K562 (cell line): ENCODE results near the gene CTDNEP1. TPM values are rescaled to one million over a fixed set of nuclear protein-coding genes. Genes with fewer than 3 reads are reported as not detected.

ENCODE experiments used
- ATF7 ChIP-seq: fragments of 450-650 bp; IDR thresholded peaks from 2 replicates; pipeline ENCODE4 v1.7.1; 2014; ENCODE audit warnings: mild to moderate bottlenecking, moderate library complexity
- DACH1 ChIP-seq: fragments of 450-650 bp; IDR thresholded peaks from 2 replicates; pipeline ENCODE4 v1.6.1; 2018; ENCODE audit not compliant: partially characterized antibody
- DIDO1 ChIP-seq: fragments of 450-650 bp; IDR thresholded peaks from 2 replicates; pipeline ENCODE4 v1.6.1; 2016; ENCODE audit warnings: low read depth, missing biosample characterization, missing genetic modification characterization
- ELF2 ChIP-seq: fragments of 250-450 bp; sonication (Bioruptor Pico); IDR thresholded peaks from 2 replicates; pipeline ENCODE4 v1.5.0; 2021; ENCODE audit warnings: mild to moderate bottlenecking
- EP300 ChIP-seq: IDR thresholded peaks from 2 replicates; pipeline ENCODE4 v1.6.1; 2012; ENCODE audit warnings: low read length, improper control_type of control experiment
- HDAC1 ChIP-seq, 2 experiments: fragments of 450-650 bp; IDR thresholded peaks; 2 replicates each; pipeline ENCODE4 v1.6.1; 2016 to 2017; ENCODE audit warnings: inconsistent platforms in 1 of 2, mild to moderate bottlenecking in 1 of 2, moderate library complexity in 1 of 2
- HDGF ChIP-seq: fragments of 450-650 bp; IDR thresholded peaks from 2 replicates; pipeline ENCODE4 v1.6.1; 2016
- KAT8 ChIP-seq: fragments of 450-650 bp; IDR thresholded peaks from 2 replicates; pipeline ENCODE4 v1.6.1; 2016; ENCODE audit warnings: low read depth, mild to moderate bottlenecking
- KLF16 ChIP-seq: IDR thresholded peaks from 2 replicates; pipeline ENCODE4 v1.6.1; 2016; ENCODE audit warnings: antibody characterized with exemption
- MBD2 ChIP-seq: sonication (generic); IDR thresholded peaks from 2 replicates; pipeline ENCODE4 v1.6.1; 2016; ENCODE audit warnings: low read depth, borderline replicate concordance
- NFE2L1 ChIP-seq: fragments of 450-650 bp; IDR thresholded peaks from 2 replicates; pipeline ENCODE4 v1.6.1; 2016; ENCODE audit warnings: missing genetic modification characterization, low read depth, mild to moderate bottlenecking, missing compliant biosample characterization, moderate library complexity, borderline replicate concordance
- NFXL1 ChIP-seq: fragments of 450-650 bp; formaldehyde crosslinking; IDR thresholded peaks from 2 replicates; pipeline ENCODE4 v1.4.0; 2021; ENCODE audit warnings: mild to moderate bottlenecking
- PHB ChIP-seq: fragments of 250-450 bp; sonication (Bioruptor Pico); IDR thresholded peaks from 2 replicates; pipeline ENCODE4 v1.5.0; 2021
- POLR2AphosphoS2 ChIP-seq: IDR thresholded peaks from 2 replicates; pipeline ENCODE4 v1.6.1; 2012; ENCODE audit warnings: low read length, improper control_type of control experiment
- POLR2G ChIP-seq: fragments of 200-400 bp; formaldehyde crosslinking; IDR thresholded peaks from 2 replicates; pipeline ENCODE4 v1.6.1; 2017; ENCODE audit warnings: low read depth, mild to moderate bottlenecking, antibody characterized with exemption, low read length, moderate library complexity
- STAG1 ChIP-seq: sonication (generic); formaldehyde crosslinking; IDR thresholded peaks from 2 replicates; pipeline ENCODE4 v1.5.0; 2020; ENCODE audit warnings: missing genetic modification reagents, borderline replicate concordance
- TCF7 ChIP-seq: sonication (generic); IDR thresholded peaks from 2 replicates; pipeline ENCODE4 v1.6.1; 2016; ENCODE audit warnings: antibody characterized with exemption, borderline replicate concordance
- XRCC4 ChIP-seq: IDR thresholded peaks from one replicate; pipeline ENCODE4 v1.6.1; 2011; ENCODE audit not compliant: insufficient read depth, insufficient read length; ENCODE audit errors: extremely low read depth
- ZFX ChIP-seq: sonication (generic); formaldehyde crosslinking; IDR thresholded peaks from 2 replicates; pipeline ENCODE4 v1.8.0; 2022; ENCODE audit warnings: mild to moderate bottlenecking, missing genetic modification reagents, moderate library complexity
- ZNF121 ChIP-seq: sonication (generic); formaldehyde crosslinking; conservative IDR thresholded peaks from 2 replicates; pipeline ENCODE4 v1.8.0; 2022; ENCODE audit warnings: missing genetic modification reagents
- ZNF175 ChIP-seq: fragments of 200-800 bp; sonication (Bioruptor generic); IDR thresholded peaks from 2 replicates; pipeline ENCODE4 v1.6.1; 2016; ENCODE audit warnings: low read depth, mild to moderate bottlenecking, missing genetic modification characterization, missing compliant biosample characterization
- ZNF311 ChIP-seq: fragments of 250-450 bp; sonication (Bioruptor Pico); IDR thresholded peaks from 2 replicates; pipeline ENCODE4 v1.4.0; 2020; ENCODE audit warnings: mild to moderate bottlenecking, moderate library complexity
- ZZZ3 ChIP-seq: fragments of 450-650 bp; IDR thresholded peaks from 2 replicates; pipeline ENCODE4 v1.6.1; 2016; ENCODE audit warnings: antibody characterized with exemption, mild to moderate bottlenecking, moderate library complexity
- polyA plus RNA-seq, 8 experiments: library from polyadenylated mRNA; depleted of rRNA in 4 of 8; stranded (reverse) in 5 of 8; unstranded in 3 of 8; fragments of >200 nt; fragmentation: Nextera tagmentation in 2 of 8; fragmentation: Illumina TruSeq in 1 of 8; extraction: Ambion mirVana in 2 of 8; extraction: Trizol in 1 of 8; gene quantifications; 2 replicates each; pipeline versions ENCODE4 v1.2.1 to v1.2.3, GENCODE V29; 2011 to 2014; ENCODE audit warnings: inconsistent platforms in 1 of 8, missing spikeins in 1 of 8
- total RNA-seq, 7 experiments: library from RNA; depleted of rRNA in 6 of 7; stranded (reverse); fragments of >200 nt in 6 of 7; fragmentation: Illumina TruSeq in 2 of 7; extraction: Trizol in 2 of 7; gene quantifications; 2 replicates each; pipeline versions ENCODE4 v1.2.1 to v1.2.3, GENCODE V29; 2011 to 2021; ENCODE audit warnings: low replicate concordance in 1 of 7
- TF ChIP-seq, protein P1 (sequence below): sonication (generic); formaldehyde crosslinking; IDR thresholded peaks from 2 replicates; pipeline ENCODE4 v1.4.0; 2020; ENCODE audit warnings: mild to moderate bottlenecking, missing genetic modification reagents
- TF ChIP-seq, protein P2 (sequence below): IDR thresholded peaks from 2 replicates; pipeline ENCODE4 v1.6.1; 2011; ENCODE audit warnings: borderline replicate concordance, low read depth, mild to moderate bottlenecking, moderate library complexity, low read length; ENCODE audit not compliant: insufficient read depth, poor library complexity, severe bottlenecking
- TF ChIP-seq, protein P3 (sequence below), 3 experiments: IDR thresholded peaks in 2 of 3; conservative IDR thresholded peaks in 1 of 3; 2 replicates each; pipeline ENCODE4 v1.5.1; 2011 to 2012; ENCODE audit warnings: low read length in 3 of 3, mild to moderate bottlenecking in 3 of 3, control low read depth in 2 of 3, improper control_type of control experiment in 1 of 3, inconsistent platforms in 1 of 3, low read depth in 1 of 3, mixed read lengths in 1 of 3, moderate library complexity in 1 of 3; ENCODE audit not compliant: insufficient read depth in 2 of 3

CTDNEP1 gene
- total and polyA plus RNA-seq, 9 of the 15 experiments (the other 6 are each of a cell fraction or from before 2014, with no cell fraction given): 10.7 to 150 (median 28.5) TPM

DNA sequence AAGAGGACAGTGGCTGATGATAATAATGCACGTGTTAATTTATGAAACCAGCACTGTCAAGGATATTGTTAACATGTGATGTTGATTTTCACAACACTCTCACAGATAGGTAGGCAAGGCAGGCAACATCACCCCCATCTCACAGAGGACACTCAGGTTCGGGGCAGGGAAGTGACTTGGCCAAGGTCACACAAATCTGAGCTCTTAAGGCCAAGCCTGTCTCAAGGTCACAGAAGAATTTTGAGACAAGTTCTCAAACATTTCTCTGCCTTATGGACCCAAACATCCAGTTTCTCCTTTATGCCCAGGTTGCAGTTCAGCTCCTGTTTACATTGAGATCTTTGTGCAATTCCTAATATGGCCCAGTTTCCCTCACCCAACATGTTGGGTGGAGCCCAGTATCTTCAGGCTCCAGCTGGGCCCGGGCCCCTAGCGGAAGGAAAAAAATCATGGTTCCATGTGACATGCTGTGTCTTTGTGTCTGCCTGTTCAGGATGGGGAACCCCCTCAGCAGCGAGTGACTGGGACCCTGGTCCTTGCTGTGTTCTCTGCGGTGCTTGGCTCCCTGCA, 31.3 kb upstream of the CTDNEP1 start (continued):
- TF ChIP-seq DACH1: peak; percentile 66
- no peak for TF ChIP-seq POLR2G
- TF ChIP-seq ZNF121: no peak
- no peak for TF ChIP-seq ELF2 (CRISPR knock-in tag)
- TF ChIP-seq ZFX (CRISPR knock-in tag): no peak
- no peak for TF ChIP-seq POLR2AphosphoS2
- TF ChIP-seq ATF7: no peak
- TF ChIP-seq, protein P1, sequence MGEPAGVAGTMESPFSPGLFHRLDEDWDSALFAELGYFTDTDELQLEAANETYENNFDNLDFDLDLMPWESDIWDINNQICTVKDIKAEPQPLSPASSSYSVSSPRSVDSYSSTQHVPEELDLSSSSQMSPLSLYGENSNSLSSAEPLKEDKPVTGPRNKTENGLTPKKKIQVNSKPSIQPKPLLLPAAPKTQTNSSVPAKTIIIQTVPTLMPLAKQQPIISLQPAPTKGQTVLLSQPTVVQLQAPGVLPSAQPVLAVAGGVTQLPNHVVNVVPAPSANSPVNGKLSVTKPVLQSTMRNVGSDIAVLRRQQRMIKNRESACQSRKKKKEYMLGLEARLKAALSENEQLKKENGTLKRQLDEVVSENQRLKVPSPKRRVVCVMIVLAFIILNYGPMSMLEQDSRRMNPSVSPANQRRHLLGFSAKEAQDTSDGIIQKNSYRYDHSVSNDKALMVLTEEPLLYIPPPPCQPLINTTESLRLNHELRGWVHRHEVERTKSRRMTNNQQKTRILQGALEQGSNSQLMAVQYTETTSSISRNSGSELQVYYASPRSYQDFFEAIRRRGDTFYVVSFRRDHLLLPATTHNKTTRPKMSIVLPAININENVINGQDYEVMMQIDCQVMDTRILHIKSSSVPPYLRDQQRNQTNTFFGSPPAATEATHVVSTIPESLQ (CRISPR knock-in tag): no peak
- TF ChIP-seq ZNF175: 0 out of 2 replicates have a peak, but pooled peaks have one; percentile 25
- TF ChIP-seq HDGF: no peak
- no peak for TF ChIP-seq NFXL1 (CRISPR knock-in tag)
- no peak for TF ChIP-seq KLF16
- TF ChIP-seq ZNF311 (CRISPR knock-in tag): no peak
- no peak for TF ChIP-seq XRCC4
- TF ChIP-seq HDAC1 (IDR thresholded peaks at IDR 0.05): 0 out of 4 replicates have a peak, but pooled peaks of 1 of the 2 experiments have one; percentile 9
- no peak for TF ChIP-seq PHB
- TF ChIP-seq EP300: no peak
- no peak for TF ChIP-seq TCF7
- TF ChIP-seq KAT8: no peak
- no peak for TF ChIP-seq ZZZ3
- TF ChIP-seq STAG1 (CRISPR knock-in tag): no peak
- TF ChIP-seq DIDO1 (tag): no peak
- TF ChIP-seq, protein P2, sequence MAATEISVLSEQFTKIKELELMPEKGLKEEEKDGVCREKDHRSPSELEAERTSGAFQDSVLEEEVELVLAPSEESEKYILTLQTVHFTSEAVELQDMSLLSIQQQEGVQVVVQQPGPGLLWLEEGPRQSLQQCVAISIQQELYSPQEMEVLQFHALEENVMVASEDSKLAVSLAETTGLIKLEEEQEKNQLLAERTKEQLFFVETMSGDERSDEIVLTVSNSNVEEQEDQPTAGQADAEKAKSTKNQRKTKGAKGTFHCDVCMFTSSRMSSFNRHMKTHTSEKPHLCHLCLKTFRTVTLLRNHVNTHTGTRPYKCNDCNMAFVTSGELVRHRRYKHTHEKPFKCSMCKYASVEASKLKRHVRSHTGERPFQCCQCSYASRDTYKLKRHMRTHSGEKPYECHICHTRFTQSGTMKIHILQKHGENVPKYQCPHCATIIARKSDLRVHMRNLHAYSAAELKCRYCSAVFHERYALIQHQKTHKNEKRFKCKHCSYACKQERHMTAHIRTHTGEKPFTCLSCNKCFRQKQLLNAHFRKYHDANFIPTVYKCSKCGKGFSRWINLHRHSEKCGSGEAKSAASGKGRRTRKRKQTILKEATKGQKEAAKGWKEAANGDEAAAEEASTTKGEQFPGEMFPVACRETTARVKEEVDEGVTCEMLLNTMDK: no peak
- no peak for TF ChIP-seq NFE2L1 (tag)
- no peak for TF ChIP-seq MBD2
- TF ChIP-seq, protein P3, sequence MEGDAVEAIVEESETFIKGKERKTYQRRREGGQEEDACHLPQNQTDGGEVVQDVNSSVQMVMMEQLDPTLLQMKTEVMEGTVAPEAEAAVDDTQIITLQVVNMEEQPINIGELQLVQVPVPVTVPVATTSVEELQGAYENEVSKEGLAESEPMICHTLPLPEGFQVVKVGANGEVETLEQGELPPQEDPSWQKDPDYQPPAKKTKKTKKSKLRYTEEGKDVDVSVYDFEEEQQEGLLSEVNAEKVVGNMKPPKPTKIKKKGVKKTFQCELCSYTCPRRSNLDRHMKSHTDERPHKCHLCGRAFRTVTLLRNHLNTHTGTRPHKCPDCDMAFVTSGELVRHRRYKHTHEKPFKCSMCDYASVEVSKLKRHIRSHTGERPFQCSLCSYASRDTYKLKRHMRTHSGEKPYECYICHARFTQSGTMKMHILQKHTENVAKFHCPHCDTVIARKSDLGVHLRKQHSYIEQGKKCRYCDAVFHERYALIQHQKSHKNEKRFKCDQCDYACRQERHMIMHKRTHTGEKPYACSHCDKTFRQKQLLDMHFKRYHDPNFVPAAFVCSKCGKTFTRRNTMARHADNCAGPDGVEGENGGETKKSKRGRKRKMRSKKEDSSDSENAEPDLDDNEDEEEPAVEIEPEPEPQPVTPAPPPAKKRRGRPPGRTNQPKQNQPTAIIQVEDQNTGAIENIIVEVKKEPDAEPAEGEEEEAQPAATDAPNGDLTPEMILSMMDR (IDR thresholded peaks at IDR 0.05 in 2 of 3, conservative IDR thresholded peaks at IDR 0.05 in 1 of 3; ENCODE audit: insufficient read depth in 2 of 3, low read depth in 1 of 3, low read length in 3 of 3): peak; percentile 15 to 36 (median 27); a peak in 3 of 6 replicates
